Measurements from ENCODE around the gene TASL. TPM values are rescaled to one million over a fixed set of nuclear protein-coding genes. Genes with fewer than 3 reads are reported as not detected.
"Not testable (repeated sequence)": the region's sequence is repeated elsewhere in the genome, so short reads cannot be mapped to it uniquely, and the experiment has no call there.

The TASL gene
- total RNA-seq, 1 experiment from 2014 or later, result not detected

DNA sequence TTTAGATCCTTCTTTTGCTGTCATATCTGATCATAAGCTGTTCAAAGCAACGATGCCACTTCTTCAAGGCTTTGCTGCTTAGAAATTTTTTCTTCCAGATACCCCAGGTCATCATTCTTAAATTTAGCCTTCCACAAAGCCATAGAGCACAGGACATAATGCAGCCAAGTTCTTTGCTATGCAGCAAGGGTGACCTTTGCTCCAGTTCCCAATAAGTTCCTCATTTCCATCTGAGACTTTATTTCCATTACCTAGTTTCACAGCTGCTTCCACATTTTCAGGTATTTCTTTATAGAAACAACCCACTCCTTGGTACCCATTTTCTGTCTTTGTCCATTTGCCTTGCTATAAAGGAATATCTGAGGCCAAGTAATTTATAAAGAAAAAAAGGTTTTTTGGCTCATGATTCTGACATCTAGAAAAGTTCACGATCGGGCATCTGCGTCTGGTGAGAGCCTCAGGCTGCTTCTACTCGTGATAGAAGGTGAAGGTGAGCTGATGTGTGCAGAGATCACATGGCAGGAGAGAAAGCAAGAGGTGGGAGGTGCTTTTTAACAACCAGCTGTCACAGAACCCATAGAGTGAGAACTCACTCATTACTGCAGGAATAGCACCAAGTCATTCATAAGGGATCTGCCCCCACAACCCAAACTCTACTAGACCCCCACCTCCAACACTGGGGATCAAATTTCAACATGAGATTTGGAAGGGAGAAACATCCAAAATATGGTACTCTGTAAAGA is 11.8 kb upstream of the TASL start:
- DNase-seq (ENCODE audit: low read depth, low spot score), result no peak
- in situ Hi-C loops (cut with HindIII; ENCODE audit: low pct_unique_long_range_greater_than_20kb, low sequenced_read_pairs), result no loop called here

DNA sequence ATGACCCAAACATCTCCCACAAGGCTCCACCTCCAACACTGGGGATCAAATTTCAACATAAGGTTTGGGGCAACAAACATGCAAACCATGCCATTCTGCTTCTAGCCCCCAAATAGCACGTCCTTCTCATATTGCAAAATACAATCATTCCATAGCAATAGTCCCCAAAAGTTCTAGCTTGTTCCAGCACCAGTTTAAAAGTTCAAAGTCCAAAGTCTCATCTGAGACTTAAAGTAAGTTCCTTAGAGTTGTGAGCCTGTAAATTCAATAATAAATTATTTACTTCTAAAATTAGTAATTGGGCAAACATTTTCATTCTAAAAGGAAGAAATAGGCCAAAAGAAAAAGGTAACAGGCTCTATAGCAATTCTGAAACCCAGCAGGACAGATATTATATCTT is 8.9 kb upstream of the TASL start:
- DNase-seq (ENCODE audit: low read depth, low spot score), result no peak
- in situ Hi-C loops (cut with HindIII; ENCODE audit: low pct_unique_long_range_greater_than_20kb, low sequenced_read_pairs), result no loop called here

DNA sequence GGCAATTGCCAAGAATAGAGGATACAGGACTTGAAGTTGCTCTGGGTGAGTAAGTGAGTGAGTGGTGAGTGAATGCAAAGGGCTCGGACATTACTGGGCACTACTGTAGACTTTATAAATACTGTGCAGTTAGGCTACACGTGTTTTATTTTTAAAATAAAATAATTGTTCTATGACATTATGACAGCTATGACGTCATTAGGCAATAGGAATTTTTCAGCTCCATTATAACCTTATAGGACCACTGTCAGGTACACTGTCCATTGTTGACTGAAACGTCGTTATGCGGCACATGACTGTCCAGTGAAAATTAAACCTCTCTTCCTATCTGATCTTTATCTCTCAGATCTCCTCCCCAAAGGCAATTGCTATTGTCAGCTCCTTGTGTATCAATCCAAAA is 5.1 kb upstream of the TASL start:
- DNase-seq (ENCODE audit: low read depth, low spot score), result no peak
- in situ Hi-C loops (cut with HindIII; ENCODE audit: low pct_unique_long_range_greater_than_20kb, low sequenced_read_pairs), result no loop called here

DNA sequence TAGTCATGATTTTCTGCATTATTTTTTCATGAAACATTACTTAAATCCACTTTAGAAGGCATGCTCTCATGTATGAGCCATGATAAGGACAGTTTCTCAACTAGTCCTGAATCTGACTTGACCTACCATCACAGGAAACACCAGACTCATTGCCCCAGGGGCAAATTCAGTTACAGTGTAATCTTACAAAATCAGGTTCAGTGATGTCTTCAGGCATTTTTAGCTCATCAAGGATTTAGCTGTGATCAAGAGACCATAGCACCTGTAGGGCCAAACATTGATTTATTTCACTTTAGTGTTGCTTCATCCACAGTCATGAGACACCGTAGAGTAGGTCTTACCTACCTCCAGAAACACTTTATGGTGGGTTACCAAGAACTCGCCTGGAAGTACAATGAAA is 3.1 kb upstream of the TASL start:
- in situ Hi-C loops (cut with HindIII; ENCODE audit: low pct_unique_long_range_greater_than_20kb, low sequenced_read_pairs), result no loop called here
- no peak for DNase-seq (ENCODE audit: low read depth, low spot score)

DNA sequence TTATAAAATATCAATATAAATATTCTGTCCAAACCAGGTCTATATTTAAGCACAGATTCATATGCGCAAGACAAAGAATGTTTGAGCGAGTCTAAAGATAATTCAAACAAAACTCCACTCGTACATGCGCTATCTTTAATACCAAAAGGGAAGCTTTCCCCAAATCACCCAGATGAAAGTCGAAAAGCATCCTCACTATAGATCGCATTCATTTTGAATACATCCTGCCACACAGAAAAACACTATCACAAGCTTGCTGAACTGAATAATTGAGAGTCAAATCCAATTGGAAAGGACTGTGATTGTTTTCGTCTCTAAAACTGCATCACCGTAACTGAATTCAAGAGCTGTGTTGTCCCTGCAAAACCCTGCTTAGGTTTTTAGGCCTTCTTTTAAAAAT is 685 bp downstream of the TASL start:
- in situ Hi-C loops (cut with HindIII; ENCODE audit: low pct_unique_long_range_greater_than_20kb, low sequenced_read_pairs), result no loop called here

DNA sequence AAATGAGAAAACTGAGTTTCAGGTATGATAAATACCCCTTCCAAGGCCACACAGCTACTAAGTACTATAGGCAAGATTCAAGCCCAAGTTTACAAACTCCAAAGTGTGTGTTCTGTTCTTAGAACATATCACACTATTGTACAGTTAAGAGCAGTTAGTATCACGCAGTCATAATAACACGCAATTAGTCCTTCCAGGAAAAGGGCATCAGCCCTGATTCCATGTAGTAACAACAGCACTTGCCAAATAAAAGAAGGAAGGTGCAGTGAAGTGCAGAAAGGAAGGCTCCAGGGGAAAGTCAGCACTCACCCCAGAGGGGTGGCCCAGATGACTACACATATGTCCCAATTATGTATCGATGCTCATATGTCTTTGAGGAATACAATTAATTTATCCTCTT is 4.4 kb downstream of the TASL start:
- no peak for DNase-seq (ENCODE audit: low read depth, low spot score)
- in situ Hi-C loops (cut with HindIII; ENCODE audit: low pct_unique_long_range_greater_than_20kb, low sequenced_read_pairs), result no loop called here

More for the DNA sequence above, 685 bp downstream of the TASL start:
- no peak for DNase-seq (ENCODE audit: low read depth, low spot score)

DNA sequence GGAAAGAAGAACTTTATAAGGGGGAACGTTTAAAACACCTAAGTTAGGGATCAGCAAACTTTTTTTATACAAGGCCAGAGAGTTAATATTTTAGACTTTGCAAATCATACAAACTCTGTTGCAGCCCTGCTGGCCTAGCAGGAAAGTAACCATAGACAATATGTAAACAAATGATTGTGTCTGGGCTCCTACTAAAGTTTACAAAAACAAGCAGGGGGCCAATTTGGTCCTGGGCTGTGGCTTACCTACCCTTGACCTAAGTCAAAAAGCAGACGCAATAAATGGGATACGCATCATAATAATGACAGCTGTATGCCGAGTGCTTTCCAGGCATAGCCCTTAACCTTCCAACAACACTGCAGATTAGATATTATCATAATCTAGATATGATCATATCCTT is 4.9 kb downstream of the TASL start:
- in situ Hi-C loops (cut with HindIII; ENCODE audit: low pct_unique_long_range_greater_than_20kb, low sequenced_read_pairs), result no loop called here

DNA sequence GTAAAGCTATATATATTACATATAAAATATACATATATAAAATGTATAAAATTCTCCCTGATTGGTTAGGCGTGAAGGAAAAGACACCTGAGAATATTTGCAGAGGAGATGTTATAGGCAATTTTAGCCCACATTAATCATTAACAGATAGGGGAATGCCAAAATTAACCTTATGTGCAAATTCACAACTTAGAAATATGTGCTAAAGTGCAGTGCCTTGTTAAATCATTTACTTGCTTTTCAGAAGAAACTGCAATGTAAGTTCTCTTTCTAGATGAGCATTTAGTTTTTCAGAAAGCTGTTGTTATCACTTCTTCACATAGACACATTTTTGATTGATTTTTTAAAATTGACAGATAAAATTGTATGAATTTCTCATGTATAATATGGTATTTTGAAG is 5.6 kb downstream of the TASL start:
- no peak for DNase-seq (ENCODE audit: low read depth, low spot score)
- in situ Hi-C loops (cut with HindIII; ENCODE audit: low pct_unique_long_range_greater_than_20kb, low sequenced_read_pairs), result no loop called here

More for the DNA sequence above, 4.9 kb downstream of the TASL start:
- DNase-seq (ENCODE audit: low read depth, low spot score), result no peak

DNA sequence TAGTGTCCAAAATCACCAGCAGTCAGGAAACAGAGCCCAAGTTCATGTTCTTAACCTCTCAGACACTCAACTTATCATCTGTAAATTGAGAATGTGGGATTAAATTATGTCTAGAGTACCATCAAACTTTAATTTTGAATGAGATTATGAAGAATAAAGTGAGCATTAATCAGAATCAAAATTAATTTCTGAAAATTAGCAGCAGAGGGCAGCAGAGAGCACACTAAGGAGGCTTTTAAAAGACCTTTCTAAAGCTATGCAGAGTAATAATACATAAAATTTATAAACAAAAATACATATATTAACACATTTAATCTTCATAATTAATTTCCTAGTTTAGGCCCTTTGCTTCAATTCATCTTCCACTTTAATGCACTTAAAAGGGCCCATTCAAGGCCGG is 7.1 kb downstream of the TASL start:
- peak; percentile 39 for DNase-seq (ENCODE audit: low read depth, low spot score)
- in situ Hi-C loops (cut with HindIII; ENCODE audit: low pct_unique_long_range_greater_than_20kb, low sequenced_read_pairs), result no loop called here

DNA sequence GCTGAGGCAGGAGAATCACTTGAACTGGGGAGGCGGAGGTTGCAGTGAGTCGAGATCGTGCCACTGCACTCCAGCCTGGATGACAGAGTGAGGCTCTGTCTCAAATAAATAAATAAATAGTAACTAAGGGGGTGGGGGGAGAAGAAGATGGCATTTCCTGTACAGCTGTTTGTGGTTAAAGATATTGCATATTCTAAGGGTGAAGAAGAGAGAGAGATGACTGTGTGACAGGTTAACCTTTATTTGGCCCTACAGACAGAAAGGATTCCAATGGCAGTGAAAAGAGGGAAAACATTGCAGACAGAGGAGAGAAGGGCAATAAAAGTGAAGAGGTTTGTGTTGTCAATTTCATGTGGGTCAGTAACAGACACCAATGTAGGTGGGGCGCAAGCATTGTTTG is 9.4 kb downstream of the TASL start:
- in situ Hi-C loops (cut with HindIII; ENCODE audit: low pct_unique_long_range_greater_than_20kb, low sequenced_read_pairs), result no loop called here
- DNase-seq (ENCODE audit: low read depth, low spot score), result no peak

DNA sequence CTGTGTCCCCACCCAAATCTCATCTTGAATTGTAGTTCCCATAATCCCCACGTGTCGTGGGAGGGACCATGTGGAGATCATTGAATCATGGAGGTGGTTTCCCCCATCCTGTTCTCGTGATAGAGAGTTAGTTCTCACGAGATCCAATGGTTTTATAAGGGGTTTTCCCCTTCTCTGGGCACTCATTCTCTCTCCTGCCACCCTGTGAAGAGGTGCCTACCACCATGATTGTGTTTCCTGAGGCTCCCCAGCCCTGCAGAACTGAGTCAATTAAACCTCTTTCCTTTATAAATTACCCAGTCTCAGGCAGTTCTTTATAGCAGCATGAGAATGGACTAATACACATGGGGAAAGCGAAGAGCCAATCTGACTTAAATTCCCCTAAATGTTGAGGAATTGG is 14.5 kb downstream of the TASL start:
- DNase-seq (ENCODE audit: low read depth, low spot score); in situ Hi-C loops (cut with HindIII; ENCODE audit: low pct_unique_long_range_greater_than_20kb, low sequenced_read_pairs): not testable (repeated sequence)

DNA sequence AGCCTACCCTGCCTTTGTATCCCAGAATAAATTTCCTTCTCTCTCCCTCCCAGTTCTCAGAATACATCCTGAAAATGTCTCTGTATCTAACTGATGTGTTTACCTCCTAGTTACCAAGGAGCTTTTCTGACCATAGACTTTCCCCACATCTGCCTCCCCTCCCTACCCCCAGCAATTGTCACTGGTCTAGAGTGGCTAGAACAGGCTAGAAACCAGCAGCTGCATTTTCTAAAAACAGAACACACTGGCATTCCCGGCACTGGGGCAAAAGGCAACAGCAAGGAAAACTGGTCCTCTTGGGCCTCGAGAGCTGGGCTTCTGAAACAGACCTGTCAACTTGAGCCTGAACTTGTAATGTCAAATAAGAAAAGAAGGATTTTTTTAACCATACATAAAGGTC is 16.4 kb downstream of the TASL start:
- in situ Hi-C loops (cut with HindIII; ENCODE audit: low pct_unique_long_range_greater_than_20kb, low sequenced_read_pairs), result no loop called here
- no peak for DNase-seq (ENCODE audit: low read depth, low spot score)

DNA sequence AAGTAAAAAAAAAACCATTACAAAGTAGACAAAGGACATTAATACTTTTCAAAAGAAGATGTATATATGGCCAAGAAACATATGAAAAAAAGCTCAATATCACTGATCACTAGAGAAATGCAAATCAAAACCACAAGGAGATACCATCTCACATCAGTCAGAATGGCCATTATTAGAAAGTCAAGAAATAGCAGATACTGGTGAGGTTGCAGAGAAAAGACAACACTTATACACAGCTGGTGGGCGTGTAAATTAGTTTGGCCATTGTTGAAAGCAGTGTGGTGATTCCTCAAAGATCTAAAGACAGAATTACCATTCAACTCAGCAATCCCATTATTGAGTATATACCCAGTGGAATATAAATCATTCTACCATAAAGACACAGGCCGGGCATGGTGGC is 39.3 kb downstream of the TASL start:
- in situ Hi-C loops (cut with HindIII; ENCODE audit: low pct_unique_long_range_greater_than_20kb, low sequenced_read_pairs), result no loop called here
- no peak for DNase-seq (ENCODE audit: low read depth, low spot score)

DNA sequence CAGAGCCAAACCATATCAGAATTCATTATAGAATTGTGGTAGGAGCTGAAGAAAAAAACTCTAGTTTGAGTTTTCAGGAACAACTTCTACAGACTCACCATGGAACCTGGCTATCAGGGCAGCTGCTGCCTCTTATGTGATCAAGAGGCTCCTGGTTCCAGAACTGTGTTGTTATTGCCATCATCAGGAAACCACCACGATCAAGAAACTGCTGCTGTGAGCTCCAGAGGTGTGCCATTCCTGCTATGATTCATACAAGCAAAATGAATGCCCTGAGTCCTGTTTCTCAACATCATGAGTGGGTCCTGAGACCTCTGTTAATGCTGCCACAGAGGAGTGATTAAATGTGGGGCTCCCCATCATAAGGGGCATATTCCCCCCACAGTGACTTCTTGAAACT is 43.7 kb downstream of the TASL start:
- DNase-seq (ENCODE audit: low read depth, low spot score), result no peak
- in situ Hi-C loops (cut with HindIII; ENCODE audit: low pct_unique_long_range_greater_than_20kb, low sequenced_read_pairs), result no loop called here

DNA sequence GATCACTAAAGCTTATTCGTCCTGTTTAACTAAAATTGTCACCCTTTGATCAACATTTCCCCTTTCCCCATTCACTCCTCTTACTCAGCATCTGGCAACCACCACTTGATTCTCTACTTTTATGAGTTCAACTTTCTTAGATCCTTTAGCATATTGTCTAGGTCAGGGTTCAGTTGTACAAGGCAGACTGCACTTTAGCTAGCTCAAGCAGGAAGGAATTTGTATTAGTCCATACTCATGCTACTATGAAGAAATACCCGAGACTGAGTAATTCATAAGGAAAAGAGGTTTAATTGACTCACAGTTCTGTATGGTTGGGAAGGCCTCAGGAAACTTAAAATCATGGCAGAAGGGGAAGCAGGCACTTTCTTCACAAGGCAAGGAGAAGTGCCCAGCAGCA is 44.3 kb downstream of the TASL start:
- in situ Hi-C loops (cut with HindIII; ENCODE audit: low pct_unique_long_range_greater_than_20kb, low sequenced_read_pairs), result no loop called here
- no peak for DNase-seq (ENCODE audit: low read depth, low spot score)

DNA sequence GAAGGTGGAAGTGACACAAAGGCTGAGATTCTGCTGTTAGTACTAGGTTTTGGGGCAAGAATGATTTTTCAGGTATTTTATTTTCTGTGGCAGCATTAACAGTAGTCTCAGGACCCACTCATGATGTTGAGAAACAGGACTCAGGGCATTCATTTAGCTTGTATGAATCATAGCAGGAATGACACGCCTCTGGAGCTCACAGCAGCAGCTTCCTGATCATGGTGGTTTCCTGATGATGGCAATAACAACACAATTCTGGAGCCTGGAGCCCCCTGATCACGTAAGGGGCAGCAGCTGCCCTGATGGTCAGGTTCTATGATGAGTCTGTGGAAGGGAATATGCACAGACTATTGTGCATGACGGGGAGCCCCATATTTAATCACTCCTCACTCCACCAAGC is 47.0 kb downstream of the TASL start:
- no peak for DNase-seq (ENCODE audit: low read depth, low spot score)
- in situ Hi-C loops (cut with HindIII; ENCODE audit: low pct_unique_long_range_greater_than_20kb, low sequenced_read_pairs), result no loop called here

DNA sequence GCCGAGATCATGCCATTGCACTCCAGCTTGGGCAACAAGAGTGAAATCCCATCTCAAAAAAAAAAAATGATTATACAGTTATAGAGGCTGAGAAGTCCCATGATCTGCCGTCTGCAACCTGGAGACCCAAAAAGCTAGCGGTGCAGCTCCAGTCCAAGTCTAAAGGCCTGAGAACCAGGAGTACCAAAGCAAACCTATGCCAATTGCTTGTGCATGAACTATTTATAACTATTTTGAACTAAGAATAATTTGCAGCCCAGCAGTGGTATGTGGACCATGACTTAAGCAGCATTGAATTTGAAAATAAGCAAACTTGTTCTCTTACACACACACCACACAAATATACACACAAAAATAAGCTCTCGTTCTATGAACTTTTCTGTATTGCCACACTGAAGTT is 51.8 kb downstream of the TASL start:
- in situ Hi-C loops (cut with HindIII; ENCODE audit: low pct_unique_long_range_greater_than_20kb, low sequenced_read_pairs), result no loop called here
- no peak for DNase-seq (ENCODE audit: low read depth, low spot score)

DNA sequence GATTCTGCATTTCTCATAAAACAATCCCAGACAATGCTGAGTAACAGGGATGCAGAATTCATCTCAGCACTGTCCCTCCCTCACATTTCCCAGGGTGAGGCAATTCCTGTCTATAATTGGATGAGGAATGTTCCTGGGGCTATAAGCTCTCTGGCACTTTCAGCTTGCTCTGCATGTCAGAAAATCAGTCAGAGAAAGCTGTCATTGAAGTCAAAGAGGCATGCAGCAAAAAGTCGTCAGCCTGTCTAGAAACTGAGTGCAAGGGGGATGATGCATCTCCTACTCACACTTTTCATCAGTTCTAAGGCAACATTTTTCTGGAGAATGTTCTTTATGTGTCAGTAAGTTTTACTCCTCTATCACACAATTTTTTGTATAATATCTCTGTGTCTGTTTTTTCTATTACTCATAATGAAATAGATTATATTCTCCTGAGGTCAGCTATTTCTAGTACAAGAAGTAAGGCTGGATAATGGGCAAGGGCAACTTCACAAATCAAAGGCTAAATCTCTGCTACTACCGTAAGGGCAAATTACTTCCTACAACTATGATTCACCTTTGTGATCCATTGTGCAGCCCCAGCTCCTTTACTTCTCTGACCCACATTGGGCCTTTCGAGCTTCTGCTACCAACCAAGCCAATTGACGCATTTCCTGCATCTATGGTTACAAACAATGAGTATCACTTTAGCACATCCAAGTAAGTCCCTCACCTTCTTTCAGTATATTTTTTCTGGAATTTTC is 56.0 kb downstream of the TASL start:
- no peak for DNase-seq (ENCODE audit: low read depth, low spot score)
- in situ Hi-C loops (cut with HindIII; ENCODE audit: low pct_unique_long_range_greater_than_20kb, low sequenced_read_pairs), result no loop called here

DNA sequence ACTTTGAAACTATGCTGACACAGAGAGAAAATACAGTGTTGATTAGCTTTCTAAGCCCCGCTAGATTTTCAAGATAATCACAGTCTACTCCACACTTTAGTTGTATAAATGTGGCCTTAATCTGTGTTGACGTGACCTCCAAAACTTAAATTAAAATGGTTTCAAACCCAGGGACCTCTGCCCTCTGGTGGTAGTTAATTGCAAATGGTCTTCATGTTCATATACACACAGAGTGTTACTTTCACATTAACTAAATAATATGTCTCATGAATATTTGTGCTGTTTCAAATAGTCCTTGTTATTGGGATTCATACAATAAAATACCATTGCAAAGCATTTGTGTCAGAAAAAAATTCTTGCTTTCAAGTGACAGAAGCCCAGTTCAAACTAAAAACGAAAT is 64.3 kb downstream of the TASL start:
- peak; percentile 17 for DNase-seq (ENCODE audit: low read depth, low spot score)
- in situ Hi-C loops (cut with HindIII; ENCODE audit: low pct_unique_long_range_greater_than_20kb, low sequenced_read_pairs), result no loop called here

All from SK-MEL-5 (cell line).